ENCODE measurements around the gene FAM3A.

The FAM3A gene

DNA sequence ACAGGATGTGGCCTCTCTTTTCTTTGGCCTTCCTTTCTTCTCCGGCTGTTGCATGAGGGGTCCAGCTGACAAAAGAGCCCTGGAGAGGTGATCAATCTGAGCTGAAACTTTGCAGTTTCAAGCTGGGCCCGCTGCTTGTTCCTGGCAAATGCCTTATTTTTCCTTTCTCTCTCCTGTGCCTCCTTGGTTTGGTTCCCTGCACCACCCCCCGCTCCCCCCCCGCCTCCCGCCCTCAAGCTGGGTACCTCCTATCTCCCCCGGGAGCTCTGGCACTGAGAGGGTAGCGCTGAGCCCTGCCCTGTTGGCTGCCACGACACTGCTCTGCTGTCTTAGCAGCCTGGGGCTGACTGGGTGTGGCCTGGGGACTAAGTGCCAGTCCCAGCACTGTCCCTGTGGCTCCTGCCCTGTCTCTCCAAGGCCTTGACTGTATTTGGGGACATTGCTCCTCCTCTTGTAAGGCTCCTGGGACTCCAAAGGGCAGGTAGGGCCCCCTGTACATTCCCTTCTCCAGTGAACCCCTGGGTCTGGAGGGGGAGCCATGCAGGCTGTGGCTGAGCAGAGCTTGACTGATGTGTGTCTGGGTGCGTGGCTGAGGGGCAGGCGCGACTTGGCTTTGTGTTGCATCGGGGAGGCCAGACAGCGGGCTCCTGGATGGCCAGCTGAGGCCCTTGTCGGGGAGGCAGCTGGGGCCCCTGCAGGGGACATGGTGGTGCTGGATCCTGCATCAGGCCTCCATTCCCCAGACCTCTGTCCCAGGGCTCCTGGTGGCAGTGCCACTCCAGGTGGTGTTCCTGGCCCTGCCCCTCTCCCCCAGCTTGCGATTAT, 56.9 kb downstream of the FAM3A start:
- DNase-seq (ENCODE audit: low spot score) = no peak

DNA sequence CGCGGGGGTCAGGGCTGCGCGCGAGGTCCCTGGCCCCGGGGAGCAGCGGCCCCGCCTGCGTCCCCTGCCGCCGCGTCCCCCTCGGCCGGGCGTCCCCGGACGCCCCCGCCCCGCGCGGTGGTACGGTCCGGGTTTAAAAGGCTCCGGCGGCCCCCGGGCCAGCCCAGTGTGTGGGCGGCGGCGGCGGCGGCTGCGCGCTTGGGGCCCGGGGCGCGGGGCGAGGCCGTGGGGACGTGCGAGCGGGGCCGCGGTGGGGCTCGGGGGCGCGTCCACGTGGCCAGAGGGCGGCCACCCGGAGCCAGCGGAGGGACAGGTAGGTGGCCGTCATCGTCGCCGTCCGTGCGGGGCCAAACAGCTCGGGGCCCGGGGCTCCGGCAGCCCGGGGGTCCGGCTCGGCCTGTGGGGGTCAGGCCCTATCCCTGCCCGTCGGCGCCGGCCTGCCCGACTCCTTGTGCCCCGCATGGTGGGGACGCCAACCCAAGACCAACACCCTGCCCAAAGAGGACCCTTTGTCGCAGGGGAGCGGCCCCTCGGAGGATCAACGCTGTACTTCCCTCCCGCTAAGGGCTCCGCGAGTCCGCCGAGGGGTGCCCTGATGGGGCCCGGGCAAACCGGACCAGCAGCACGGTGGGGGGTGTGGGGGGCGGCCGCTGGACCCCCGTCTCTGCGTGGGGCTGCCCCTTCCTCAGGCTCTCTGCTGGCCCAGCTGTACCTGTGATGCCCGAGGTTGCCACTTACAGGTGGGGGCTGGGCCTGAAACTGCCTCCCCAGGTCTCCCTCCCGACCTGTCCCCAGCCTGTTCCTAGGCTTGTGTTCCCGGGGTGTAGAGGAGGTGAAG, 57.7 kb downstream of the FAM3A start, which contains the start of gene PLXNA3:
PLXNA3 (plus strand) TSS at position 166 of the 838 bp plus-strand sequence. CDS start 1,903 bp downstream, outside the sequence.
- peak; percentile 78 for DNase-seq (ENCODE audit: low spot score)

DNA sequence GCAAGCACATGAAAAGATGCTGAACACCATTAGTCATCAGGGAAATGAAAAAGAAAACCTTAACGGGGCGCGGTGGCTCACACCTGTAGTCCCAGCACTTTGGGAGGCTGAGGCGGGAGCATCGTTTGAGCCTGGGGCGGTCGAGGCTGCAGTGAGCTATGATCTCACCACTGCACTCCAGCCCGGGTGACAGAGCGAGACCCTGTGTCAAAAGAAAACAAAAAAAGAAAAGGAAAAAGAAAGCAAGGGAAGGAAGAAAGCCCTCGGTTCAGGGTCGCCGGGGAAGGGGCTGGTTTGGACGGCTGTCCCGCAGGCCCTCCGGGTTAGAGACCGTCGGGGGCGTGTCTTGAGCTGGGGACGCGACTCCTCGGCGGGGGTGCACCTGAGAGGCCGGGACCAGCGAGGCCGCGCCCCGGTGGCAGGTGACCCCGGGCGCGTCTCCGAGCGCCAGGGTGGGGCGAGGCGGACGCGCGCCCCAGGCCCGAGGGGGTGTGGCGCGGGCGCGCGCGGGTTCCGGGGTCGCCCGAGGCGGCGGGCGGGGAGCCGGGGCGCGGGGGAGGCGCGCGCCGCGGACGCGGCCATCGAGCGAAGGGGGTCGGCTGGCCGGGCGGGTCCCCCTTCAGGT, 58.4 kb downstream of the FAM3A start:
- peak; percentile 90 for DNase-seq (ENCODE audit: low spot score)

Measured in iPS-NIHi11 (cell line).